ENCODE measurements around the gene PGK2.
"Not testable (repeated sequence)": the region's sequence is repeated elsewhere in the genome, so short reads cannot be mapped to it uniquely, and the experiment has no call there.

The PGK2 gene

GRCh38 chr6:49787176-49787575 lies at the start of gene PGK2:
Gene PGK2, minus strand, starts transcription at chr6:49787285. Its CDS starts 98 bp downstream, at chr6:49787187.
- Mint-ChIP-seq H3K27ac (no peak within 1 kb of the TSS), H3K9me3 (peaks cover 6% of the 10 kb centered on the region), H3K4me1 (ENCODE audit: low read depth) (no peaks in the 10 kb centered on the region), H3K36me3 (ENCODE audit: low read depth) (no peaks in the 10 kb centered on the region), H3K4me3 (no peak within 1 kb of the TSS), H3K27me3 (no peaks in the 10 kb centered on the region)

- no peaks in the 10 kb centered on the region for H3K4me1 Mint-ChIP-seq (ENCODE audit: low read depth)
- H3K4me3 Mint-ChIP-seq, result no peak overlapping the region
- no peak overlapping the region for H3K27ac Mint-ChIP-seq
- H3K27me3 Mint-ChIP-seq, result no peaks in the 10 kb centered on the region
- no peaks in the 10 kb centered on the region for H3K36me3 Mint-ChIP-seq (ENCODE audit: low read depth)
- peaks cover 2% of the 10 kb centered on the region for H3K9me3 Mint-ChIP-seq
These were observed 48.1 kb upstream of the PGK2 start for GRCh38 chr6:49835140-49835539.

- no peaks in the 10 kb centered on the region for H3K36me3 Mint-ChIP-seq (ENCODE audit: low read depth)
These were observed 46.3 kb upstream of the PGK2 start for GRCh38 chr6:49833386-49833785.

GRCh38 chr6:49826743-49827406 lies 39.8 kb upstream of the PGK2 start:
- no peaks in the 10 kb centered on the region for H3K36me3 Mint-ChIP-seq (ENCODE audit: low read depth)
- H3K27ac Mint-ChIP-seq, result no peak overlapping the region
- H3K9me3 Mint-ChIP-seq, result peaks cover 3% of the 10 kb centered on the region
- H3K27me3 Mint-ChIP-seq, result no peaks in the 10 kb centered on the region
- no peak overlapping the region for H3K4me3 Mint-ChIP-seq
- H3K4me1 Mint-ChIP-seq (ENCODE audit: low read depth), result no peaks in the 10 kb centered on the region

More at GRCh38 chr6:49833386-49833785, 46.3 kb upstream of the PGK2 start:
- H3K9me3 Mint-ChIP-seq, result peaks cover 3% of the 10 kb centered on the region
- no peaks in the 10 kb centered on the region for H3K27me3 Mint-ChIP-seq
- H3K4me3 Mint-ChIP-seq, result no peak overlapping the region
- no peak overlapping the region for H3K27ac Mint-ChIP-seq
- H3K4me1 Mint-ChIP-seq (ENCODE audit: low read depth), result no peaks in the 10 kb centered on the region

GRCh38 chr6:49815166-49815565 lies 28.1 kb upstream of the PGK2 start:
- Mint-ChIP-seq H3K27me3 (no peaks in the 10 kb centered on the region), H3K36me3 (ENCODE audit: low read depth) (no peaks in the 10 kb centered on the region), H3K27ac (no peak overlapping the region), H3K4me1 (ENCODE audit: low read depth) (no peaks in the 10 kb centered on the region), H3K4me3 (no peak overlapping the region), H3K9me3 (no peaks in the 10 kb centered on the region)

GRCh38 chr6:49813248-49813647 lies 26.2 kb upstream of the PGK2 start:
- H3K27ac Mint-ChIP-seq, result no peak overlapping the region
- H3K4me1 Mint-ChIP-seq (ENCODE audit: low read depth), result no peaks in the 10 kb centered on the region
- no peaks in the 10 kb centered on the region for H3K36me3 Mint-ChIP-seq (ENCODE audit: low read depth)
- H3K4me3 Mint-ChIP-seq, result no peak overlapping the region
- H3K9me3 Mint-ChIP-seq, result no peaks in the 10 kb centered on the region
- no peaks in the 10 kb centered on the region for H3K27me3 Mint-ChIP-seq

GRCh38 chr6:49806145-49806544 lies 19.1 kb upstream of the PGK2 start:
- Mint-ChIP-seq H3K27ac (no peak overlapping the region), H3K9me3 (no peaks in the 10 kb centered on the region), H3K4me3 (no peak overlapping the region), H3K27me3 (no peaks in the 10 kb centered on the region), H3K4me1 (ENCODE audit: low read depth) (no peaks in the 10 kb centered on the region), H3K36me3 (ENCODE audit: low read depth) (no peaks in the 10 kb centered on the region)

GRCh38 chr6:49805246-49805645 lies 18.2 kb upstream of the PGK2 start:
- Mint-ChIP-seq H3K4me1 (ENCODE audit: low read depth) (no peaks in the 10 kb centered on the region), H3K27ac (no peak overlapping the region), H3K36me3 (ENCODE audit: low read depth) (no peaks in the 10 kb centered on the region), H3K4me3 (no peak overlapping the region), H3K9me3 (no peaks in the 10 kb centered on the region), H3K27me3 (no peaks in the 10 kb centered on the region)

GRCh38 chr6:49801525-49801924 lies 14.4 kb upstream of the PGK2 start:
- no peaks in the 10 kb centered on the region for H3K36me3 Mint-ChIP-seq (ENCODE audit: low read depth)
- no peaks in the 10 kb centered on the region for H3K4me1 Mint-ChIP-seq (ENCODE audit: low read depth)
- no peak overlapping the region for H3K27ac Mint-ChIP-seq
- H3K27me3 Mint-ChIP-seq, result no peaks in the 10 kb centered on the region
- H3K4me3 Mint-ChIP-seq, result no peak overlapping the region
- no peaks in the 10 kb centered on the region for H3K9me3 Mint-ChIP-seq

GRCh38 chr6:49799090-49799489 lies 12.0 kb upstream of the PGK2 start:
- Mint-ChIP-seq H3K36me3 (ENCODE audit: low read depth) (no peaks in the 10 kb centered on the region), H3K27ac (no peak overlapping the region), H3K4me3 (no peak overlapping the region), H3K27me3 (no peaks in the 10 kb centered on the region), H3K4me1 (ENCODE audit: low read depth) (no peaks in the 10 kb centered on the region), H3K9me3 (no peaks in the 10 kb centered on the region)

GRCh38 chr6:49796842-49797455 lies 9.9 kb upstream of the PGK2 start:
- H3K4me3 Mint-ChIP-seq; H3K27ac Mint-ChIP-seq; H3K4me1 Mint-ChIP-seq (ENCODE audit: low read depth); H3K36me3 Mint-ChIP-seq (ENCODE audit: low read depth); H3K27me3 Mint-ChIP-seq; H3K9me3 Mint-ChIP-seq: not testable (repeated sequence)

- Mint-ChIP-seq H3K4me3 (no peak overlapping the region), H3K27ac (no peak overlapping the region), H3K27me3 (no peaks in the 10 kb centered on the region), H3K36me3 (ENCODE audit: low read depth) (no peaks in the 10 kb centered on the region), H3K9me3 (peaks cover 6% of the 10 kb centered on the region), H3K4me1 (ENCODE audit: low read depth) (no peaks in the 10 kb centered on the region)
These were observed 3.3 kb upstream of the PGK2 start for GRCh38 chr6:49790341-49790740.

- H3K27me3 Mint-ChIP-seq, result no peaks in the 10 kb centered on the region
- peaks cover 6% of the 10 kb centered on the region for H3K9me3 Mint-ChIP-seq
- no peaks in the 10 kb centered on the region for H3K36me3 Mint-ChIP-seq (ENCODE audit: low read depth)
- no peak overlapping the region for H3K4me3 Mint-ChIP-seq
- no peak overlapping the region for H3K27ac Mint-ChIP-seq
- no peaks in the 10 kb centered on the region for H3K4me1 Mint-ChIP-seq (ENCODE audit: low read depth)
These were observed 2.8 kb downstream of the PGK2 start for GRCh38 chr6:49784272-49784671.

- Mint-ChIP-seq H3K9me3 (peaks cover 2% of the 10 kb centered on the region), H3K27ac (no peak overlapping the region), H3K36me3 (ENCODE audit: low read depth) (no peaks in the 10 kb centered on the region), H3K4me1 (ENCODE audit: low read depth) (no peaks in the 10 kb centered on the region), H3K27me3 (no peaks in the 10 kb centered on the region), H3K4me3 (no peak overlapping the region)
These were observed 4.4 kb downstream of the PGK2 start for GRCh38 chr6:49782725-49783124.

GRCh38 chr6:49782293-49782692 lies 4.8 kb downstream of the PGK2 start:
- Mint-ChIP-seq H3K9me3 (no peaks in the 10 kb centered on the region), H3K4me3 (no peak overlapping the region), H3K27ac (no peak overlapping the region), H3K36me3 (ENCODE audit: low read depth) (no peaks in the 10 kb centered on the region), H3K4me1 (ENCODE audit: low read depth) (no peaks in the 10 kb centered on the region), H3K27me3 (no peaks in the 10 kb centered on the region)

GRCh38 chr6:49776444-49776843 lies 10.6 kb downstream of the PGK2 start:
- Mint-ChIP-seq H3K27me3 (no peaks in the 10 kb centered on the region), H3K9me3 (no peaks in the 10 kb centered on the region), H3K4me1 (ENCODE audit: low read depth) (no peaks in the 10 kb centered on the region), H3K27ac (no peak overlapping the region), H3K36me3 (ENCODE audit: low read depth) (no peaks in the 10 kb centered on the region), H3K4me3 (no peak overlapping the region)
